Activated T-cell treated with anti-CD3 and anti-CD28 coated beads for 48 hours (primary cell): ENCODE data around the gene FBN2.

Source experiments
- DNase-seq: peaks from one replicate; pipeline ENCODE4 v3.0.0-alpha.2; 2020; ENCODE audit warnings: low read depth

The FBN2 gene

GRCh38 chr5:128538000-128538249 is at the start of gene FBN2:
FBN2 (minus strand) TSS chr5:128538245; CDS start chr5:128537603, 642 bp downstream.
- DNase-seq: no peak

- no peak for DNase-seq
Measured at GRCh38 chr5:128587275-128587674, 49.2 kb upstream of the FBN2 start.

DNA sequence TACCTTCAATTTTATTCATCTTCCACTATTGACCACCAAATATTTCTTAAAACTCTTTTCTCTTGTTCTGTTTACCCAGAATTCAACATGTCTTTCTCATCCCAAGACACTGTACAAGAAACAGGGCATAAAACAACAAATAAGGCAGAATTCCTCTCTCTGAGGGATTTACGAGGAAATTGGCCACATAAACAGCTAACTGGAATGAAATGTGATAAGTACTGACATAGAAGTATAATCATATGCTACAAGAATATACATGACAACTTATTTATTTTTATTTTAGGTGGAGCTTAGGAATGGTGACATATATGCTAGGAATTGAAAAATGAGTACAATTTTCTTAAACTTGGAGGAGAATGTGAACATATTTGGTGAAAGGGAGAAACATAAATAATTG is 48.8 kb upstream of the FBN2 start:
- no peak for DNase-seq

GRCh38 chr5:128579639-128580038 is 41.6 kb upstream of the FBN2 start:
- no peak for DNase-seq

GRCh38 chr5:128579093-128579492 is 41.0 kb upstream of the FBN2 start:
- DNase-seq: no peak

DNA sequence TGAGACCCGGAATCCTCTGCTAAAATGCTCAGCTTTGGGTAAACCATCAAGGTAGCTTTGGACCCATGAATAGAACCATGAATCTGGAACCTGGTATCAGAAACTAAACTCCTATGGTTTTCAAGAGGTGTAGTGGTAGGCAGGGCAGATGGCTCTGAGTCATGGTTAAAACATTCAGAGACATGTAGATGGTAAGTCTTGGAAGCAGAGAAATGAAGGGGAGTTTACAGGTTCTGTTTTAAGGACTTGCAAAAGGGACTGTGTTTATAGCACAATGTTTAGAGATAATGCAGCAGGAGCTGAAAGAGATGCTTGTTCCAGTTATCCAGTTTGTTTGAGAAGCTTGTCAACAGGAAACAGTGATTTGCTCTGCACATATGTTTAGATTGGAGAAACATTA is 36.0 kb upstream of the FBN2 start:
- no peak for DNase-seq

DNA sequence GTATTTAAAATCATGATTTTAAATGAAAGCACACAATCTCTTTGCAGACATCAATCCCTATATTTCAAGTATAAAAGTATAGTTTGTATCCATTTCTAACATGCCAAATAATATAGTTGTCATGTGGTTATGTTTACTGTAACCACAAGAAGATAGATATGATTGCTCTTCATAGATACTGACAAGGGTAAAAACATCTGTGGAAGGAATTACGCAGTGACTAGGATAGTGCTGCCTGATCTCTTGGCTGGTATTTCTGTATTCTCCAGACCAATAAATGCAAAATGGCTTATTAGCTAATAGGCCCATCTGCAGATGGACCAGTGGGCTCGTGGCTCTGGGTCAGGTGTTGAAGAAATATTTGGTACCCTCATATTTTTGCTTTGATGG is 34.9 kb upstream of the FBN2 start:
- DNase-seq: no peak

DNA sequence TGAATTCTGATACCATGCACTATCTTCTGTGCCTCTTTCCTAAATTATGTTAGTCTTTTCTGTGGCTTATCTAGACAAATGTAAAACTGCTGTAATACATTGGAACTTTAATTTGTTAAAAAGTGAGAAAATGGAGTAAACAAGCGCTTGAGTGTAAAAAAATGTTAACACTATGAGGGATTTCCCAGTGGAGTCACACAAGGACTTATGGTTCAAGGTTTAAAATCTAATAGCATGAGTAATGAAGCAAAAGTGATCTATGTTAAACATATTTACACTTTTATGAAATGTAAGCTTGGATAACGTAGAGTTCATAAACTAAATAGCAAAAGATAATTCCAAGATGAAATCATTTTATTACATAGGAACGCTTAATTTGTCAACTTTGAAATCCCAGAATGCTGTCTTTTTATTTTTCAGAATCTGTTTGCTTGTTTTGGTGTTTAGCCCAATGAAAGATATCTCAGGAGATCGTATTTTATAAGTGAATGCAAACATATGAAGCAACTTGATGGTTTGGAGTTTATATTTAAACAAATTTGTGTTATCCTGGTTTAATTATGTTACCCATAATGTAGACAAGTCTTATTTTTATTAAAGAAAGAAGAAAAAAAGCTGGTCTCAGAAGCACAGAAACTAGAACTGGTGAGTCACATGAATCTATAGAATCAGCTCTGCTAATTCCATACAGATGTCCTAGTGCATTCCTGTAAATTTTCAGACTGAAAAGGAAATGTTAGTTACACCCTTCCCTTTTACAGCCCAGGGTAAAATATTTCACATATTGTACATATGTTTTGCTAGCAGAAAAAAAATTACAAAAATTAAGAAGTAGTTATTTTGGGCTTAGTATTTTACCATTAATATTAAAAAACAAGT is 34.2 kb upstream of the FBN2 start:
- DNase-seq: no peak

- no peak for DNase-seq
Measured at GRCh38 chr5:128566178-128566577, 28.1 kb upstream of the FBN2 start.

- DNase-seq: no peak
Measured at GRCh38 chr5:128559300-128560297, 21.6 kb upstream of the FBN2 start.

- no peak for DNase-seq
Measured at GRCh38 chr5:128553747-128554146, 15.7 kb upstream of the FBN2 start.

- DNase-seq: no peak
Measured at GRCh38 chr5:128551476-128551875, 13.4 kb upstream of the FBN2 start.

GRCh38 chr5:128549496-128549895 is 11.5 kb upstream of the FBN2 start:
- DNase-seq: no peak

DNA sequence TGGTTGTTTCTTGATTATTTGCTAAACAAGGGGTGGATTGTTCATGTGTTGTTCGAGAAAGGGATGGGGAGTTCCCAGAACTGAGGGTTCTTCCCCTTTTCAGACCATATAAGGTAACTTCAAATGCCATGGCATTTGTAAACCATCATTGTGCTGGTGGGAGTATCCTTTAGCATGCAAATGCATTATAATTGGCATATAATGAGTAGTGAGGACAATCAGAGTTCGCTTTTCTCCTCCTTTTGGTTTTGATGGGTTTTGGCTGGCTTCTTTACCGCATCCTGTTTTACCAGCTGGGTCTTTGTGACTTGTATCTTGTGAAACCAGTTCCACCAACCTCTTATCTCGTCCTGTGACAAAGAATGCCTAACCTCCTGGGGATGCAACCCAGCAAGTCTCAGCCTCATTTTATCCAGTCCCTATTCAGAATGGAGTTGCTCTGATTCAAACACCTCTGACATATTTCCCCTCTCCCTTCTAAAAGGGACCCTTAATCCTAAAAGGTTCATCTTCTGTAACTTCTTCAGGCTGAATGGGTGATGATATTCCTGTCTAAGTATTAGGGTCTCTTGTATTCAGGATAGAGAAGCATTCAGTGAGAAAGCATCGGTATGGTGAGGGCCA is 8.7 kb upstream of the FBN2 start:
- DNase-seq: no peak

DNA sequence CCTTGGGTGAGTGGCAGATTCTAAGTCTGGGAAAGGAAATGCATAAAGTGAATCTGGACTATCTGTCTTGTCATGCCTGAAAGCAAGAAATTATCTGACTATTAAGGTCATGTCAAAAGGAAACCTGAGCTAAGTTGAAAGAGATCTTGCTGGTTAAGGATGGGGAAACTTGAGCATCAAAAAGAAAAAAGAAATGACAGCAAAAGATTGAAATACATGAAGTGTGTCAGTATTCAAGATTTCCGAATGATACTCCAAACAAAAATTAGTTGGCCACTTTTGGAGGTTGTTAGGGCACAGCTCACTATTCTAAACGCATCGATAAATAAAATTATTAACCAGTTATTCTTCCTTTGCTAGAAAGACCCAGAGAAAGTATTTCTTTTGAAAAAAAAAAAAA is 3.3 kb upstream of the FBN2 start:
- no peak for DNase-seq

DNA sequence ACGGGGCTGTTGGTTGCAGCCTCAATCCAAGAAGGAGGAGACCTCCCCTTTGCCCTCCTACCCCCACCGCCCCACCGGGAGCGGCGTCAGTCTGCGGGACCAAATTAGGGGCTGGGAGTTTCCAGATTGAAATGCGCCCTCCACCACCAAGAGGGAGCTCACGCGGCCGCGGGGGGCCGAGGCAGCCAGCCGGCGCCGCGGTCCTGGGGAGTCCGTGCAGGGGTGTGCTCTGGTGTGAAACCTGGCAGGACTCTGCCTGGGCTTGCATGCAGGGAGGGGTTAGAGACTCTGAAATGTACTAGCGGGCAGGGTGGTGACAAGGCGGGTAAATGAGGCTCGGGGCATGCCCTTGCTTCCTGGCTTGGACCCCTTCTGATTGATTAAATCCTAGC is 989 bp upstream of the FBN2 start:
- DNase-seq: no peak

GRCh38 chr5:128538250-128539037 is 399 bp upstream of the FBN2 start:
- no peak for DNase-seq

DNA sequence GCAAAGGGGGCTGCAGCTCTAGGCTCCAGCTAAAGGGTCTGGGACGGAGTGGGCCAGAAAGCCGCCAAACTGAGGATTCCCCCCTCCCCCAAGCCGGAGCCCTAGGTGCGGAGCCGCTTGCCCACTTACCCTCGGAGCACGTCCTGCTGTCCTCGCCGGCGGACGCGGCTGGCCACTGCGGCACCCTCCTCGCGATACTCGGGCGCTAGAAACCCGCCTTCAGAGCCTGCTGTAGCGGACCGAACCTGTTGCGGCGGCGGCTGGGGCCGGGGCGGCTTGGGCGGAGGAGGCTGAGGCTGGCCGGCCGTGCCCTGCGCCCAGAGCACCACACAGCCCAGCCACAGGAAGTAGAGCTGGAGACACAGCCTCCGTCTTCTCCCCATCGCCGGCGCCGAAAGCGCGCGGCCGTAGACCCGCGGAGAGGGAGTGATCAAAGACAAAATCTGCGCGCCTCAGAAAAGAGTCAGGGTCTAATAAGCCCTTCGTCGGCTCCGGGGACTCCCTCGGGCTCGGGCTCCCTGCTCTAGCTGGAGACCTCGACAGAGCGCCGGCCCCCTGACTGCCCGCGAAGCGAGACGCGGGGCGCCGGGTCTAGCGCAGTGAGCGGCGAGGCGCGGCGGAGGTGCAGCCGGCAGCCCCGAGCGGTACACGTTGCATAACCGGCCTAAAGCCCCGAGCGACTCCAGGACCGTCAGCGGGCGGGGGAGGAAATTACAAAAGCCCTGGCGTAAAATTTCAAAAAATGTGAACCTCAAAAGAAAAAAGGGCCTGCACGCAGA is 635 bp downstream of the FBN2 start:
- no peak for DNase-seq

DNA sequence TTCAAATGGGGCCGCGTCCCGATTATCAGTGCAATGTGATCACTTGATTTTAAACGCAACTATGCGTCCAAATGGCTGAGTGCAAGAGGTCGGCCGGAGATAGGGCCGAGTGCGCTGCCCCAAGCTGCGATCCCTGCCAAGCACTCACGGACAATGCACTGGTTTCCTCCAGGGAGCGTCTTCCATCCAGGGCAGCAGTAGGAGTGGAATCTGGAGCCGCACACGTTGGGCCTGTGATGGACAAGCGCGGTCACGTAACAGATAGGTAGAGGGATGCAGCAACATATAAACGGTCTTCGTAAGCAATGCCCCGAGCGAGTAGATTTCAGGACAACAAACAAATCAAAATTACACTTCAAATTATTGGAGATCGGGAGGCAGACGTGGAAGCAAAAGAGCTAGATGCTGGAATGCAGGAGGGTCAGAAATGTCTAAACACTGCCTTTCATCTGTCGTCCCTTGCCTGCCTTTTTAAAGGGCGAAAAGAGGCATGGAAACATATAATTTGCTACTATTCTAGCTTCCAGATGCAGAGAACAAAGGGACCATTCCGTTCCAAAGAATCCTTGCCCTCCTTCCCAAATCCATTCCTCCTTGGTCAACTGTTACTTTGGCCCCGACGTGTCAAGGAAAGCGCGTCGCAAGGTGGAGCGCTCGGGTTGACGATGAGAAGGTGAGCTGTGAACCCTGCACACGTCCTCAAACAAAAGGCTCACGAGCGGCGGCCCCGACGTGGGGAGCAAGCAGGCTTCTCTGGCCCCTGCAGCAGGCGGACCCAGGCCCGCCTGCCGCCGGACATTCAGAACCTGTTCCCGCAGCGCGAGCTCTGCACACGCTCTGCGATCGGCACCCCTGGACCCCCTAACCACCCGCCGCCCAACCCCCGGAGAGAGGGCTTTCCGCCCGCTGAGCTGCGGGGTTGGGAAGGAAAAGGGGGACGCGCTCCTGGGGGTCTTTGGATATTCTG is 1.5 kb downstream of the FBN2 start:
- DNase-seq: no peak

DNA sequence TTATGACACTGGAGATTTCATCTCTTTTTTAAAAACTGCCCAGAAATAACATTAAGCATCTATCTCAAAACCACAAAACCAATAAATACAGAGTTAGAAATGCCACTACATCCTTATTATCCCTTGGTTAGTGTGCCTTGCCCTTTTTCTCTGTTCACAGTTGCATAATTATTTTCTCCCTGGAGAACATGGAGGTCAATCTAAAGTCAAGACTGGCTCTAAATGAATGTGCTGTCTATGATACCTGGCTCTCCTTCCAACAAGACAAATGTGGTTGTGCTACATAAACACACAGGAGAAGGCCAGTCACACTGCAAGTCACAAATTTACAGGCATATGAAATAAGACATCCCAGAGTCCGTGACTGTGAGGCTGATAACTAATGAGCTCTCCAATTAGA is 2.8 kb downstream of the FBN2 start:
- DNase-seq: no peak
